GM12878 (cell line): Measurements from ENCODE around the gene CHST15. TPM values are rescaled to one million over a fixed set of nuclear protein-coding genes. Genes with fewer than 3 reads are reported as not detected.

Experiments used
- ATAC-seq: fragments of 200-7000 bp; cut with Tn5 transposase; 3 replicates; pipeline ENCODE4 v1.9.1; 2020; ENCODE audit warnings: mild to moderate bottlenecking, moderate library complexity
- BruUV-seq: library from RNA; stranded (reverse); fragments of 400-500 nt; replicated peaks from 2 replicates; lab custom pipeline; 2021; lab: Mats Ljungman, UMichigan
- CTCF ChIA-PET: fragments of 300-600 bp; sonication (Branson Sonifier 250); formaldehyde crosslinking; extraction: SDS; loops from one replicate; lab custom pipeline; 2021; ENCODE audit warnings: inconsistent platforms; lab: Yijun Ruan, JAX
- POLR2A ChIA-PET: fragments of 350-600 bp; formaldehyde crosslinking; extraction: SDS; loops from one replicate; lab custom pipeline; 2021; ENCODE audit warnings: inconsistent platforms; lab: Charles Lee
- RAD21 ChIA-PET: fragments of 300-600 bp; sonication (Branson Sonifier 250); formaldehyde crosslinking; loops from one replicate; lab custom pipeline; 2023; ENCODE audit warnings: antibody characterized with exemption; ENCODE audit not compliant: unreplicated experiment; lab: Charles Lee
- SMC1A ChIA-PET: fragments of 300-600 bp; sonication (Branson Sonifier 250); formaldehyde crosslinking; loops from one replicate; lab custom pipeline; 2023; ENCODE audit not compliant: unreplicated experiment, uncharacterized antibody; lab: Charles Lee
- DNase-seq: peaks from one replicate; pipeline ENCODE4 v3.0.0-alpha.2; 2011; ENCODE audit warnings: low read depth, low spot score
- FAIRE-seq: peaks from 3 replicates; lab custom pipeline; 2011; peaks lifted over from hg19 to GRCh38; lab: Jason Lieb, UNC
- H2AFZ ChIP-seq: 2 replicates; pipeline ENCODE4 v1.6.0; 2011; ENCODE audit warnings: low read depth, low read length, control low read depth; ENCODE audit not compliant: control insufficient read depth
- H3K27ac ChIP-seq: 2 replicates; pipeline ENCODE4 v1.5.1; 2011; ENCODE audit warnings: control low read depth; ENCODE audit not compliant: control insufficient read depth, insufficient read depth
- H3K27me3 ChIP-seq, 2 experiments: replicated peaks in 1 of 2; 2 replicates each; pipeline versions ENCODE4 v1.6.0 to v1.6.1; 2011; ENCODE audit warnings: low read length in 1 of 2; ENCODE audit not compliant: control insufficient read depth in 2 of 2, insufficient read depth in 2 of 2
- H3K36me3 ChIP-seq, 2 experiments: 2 replicates each; pipeline ENCODE4 v1.5.1; 2011; ENCODE audit warnings: low read length in 1 of 2; ENCODE audit not compliant: control insufficient read depth in 2 of 2, insufficient read depth in 2 of 2
- H3K4me1 ChIP-seq: 2 replicates; pipeline ENCODE4 v1.6.1; 2011; ENCODE audit warnings: mild to moderate bottlenecking, low read length, moderate library complexity, mixed read lengths; ENCODE audit not compliant: control insufficient read depth, insufficient read depth
- H3K4me2 ChIP-seq: 2 replicates; pipeline ENCODE4 v1.6.0; 2011; ENCODE audit warnings: control low read depth; ENCODE audit not compliant: control insufficient read depth, insufficient read depth
- H3K4me3 ChIP-seq: fragments of 200-600 bp; sonication (generic); 2 replicates; pipeline ENCODE4 v1.5.1; 2016
- H3K79me2 ChIP-seq: 2 replicates; pipeline ENCODE4 v1.6.0; 2011; ENCODE audit warnings: low read length; ENCODE audit not compliant: control insufficient read depth, insufficient read depth
- H3K9ac ChIP-seq: 2 replicates; pipeline ENCODE4 v1.8.0; 2011; ENCODE audit warnings: low read length, control low read depth, mixed read lengths; ENCODE audit not compliant: control insufficient read depth, insufficient read depth
- H3K9me3 ChIP-seq: replicated peaks from 3 replicates; pipeline ENCODE4 v1.5.1; 2011; ENCODE audit warnings: mild to moderate bottlenecking, low read length; ENCODE audit not compliant: control insufficient read depth, insufficient read depth
- H4K20me1 ChIP-seq: 2 replicates; pipeline ENCODE4 v1.6.0; 2011; ENCODE audit not compliant: control insufficient read depth, insufficient read depth
- ATF2 ChIP-seq: IDR thresholded peaks from 2 replicates; pipeline ENCODE4 v1.6.1; 2012; ENCODE audit warnings: low read length, inconsistent platforms
- CBX5 ChIP-seq: sonication (generic); IDR thresholded peaks from 2 replicates; pipeline ENCODE4 v1.6.1; 2016; ENCODE audit warnings: low read depth, moderate library complexity, mild to moderate bottlenecking, inconsistent platforms
- CREB1 ChIP-seq: IDR thresholded peaks from 2 replicates; pipeline ENCODE4 v1.6.1; 2012; ENCODE audit warnings: low read depth, mild to moderate bottlenecking, inconsistent platforms
- ESRRA ChIP-seq: IDR thresholded peaks from 2 replicates; pipeline ENCODE4 v1.6.1; 2012; ENCODE audit warnings: mild to moderate bottlenecking, low read length, improper control_type of control experiment
- FOXM1 ChIP-seq: IDR thresholded peaks from 2 replicates; pipeline ENCODE4 v1.6.1; 2012; ENCODE audit warnings: low read depth, mild to moderate bottlenecking, inconsistent platforms, low read length, moderate library complexity
- HDGF ChIP-seq: fragments of 450-650 bp; IDR thresholded peaks from 2 replicates; pipeline ENCODE4 v1.6.1; 2016; ENCODE audit warnings: antibody characterized with exemption
- MXI1 ChIP-seq: fragments of 150-350 bp; IDR thresholded peaks from 2 replicates; pipeline ENCODE4 v1.6.1; 2011; ENCODE audit warnings: low read depth, mild to moderate bottlenecking, inconsistent platforms, low read length, improper control_type of control experiment
- NFIC ChIP-seq: IDR thresholded peaks from 2 replicates; pipeline ENCODE4 v1.6.1; 2012; ENCODE audit warnings: low read depth, mild to moderate bottlenecking, inconsistent platforms, low read length, moderate library complexity
- NFYA ChIP-seq: IDR thresholded peaks from 2 replicates; pipeline ENCODE4 v1.6.1; 2011; ENCODE audit warnings: low read depth, mild to moderate bottlenecking, low read length, improper control_type of control experiment, borderline replicate concordance
- NFYB ChIP-seq: IDR thresholded peaks from 2 replicates; pipeline ENCODE4 v1.6.1; 2011; ENCODE audit warnings: low read depth, mild to moderate bottlenecking, low read length, improper control_type of control experiment, moderate library complexity; ENCODE audit not compliant: insufficient read depth
- POLR2A ChIP-seq: IDR thresholded peaks from 2 replicates; pipeline ENCODE4 v1.6.1; 2011; ENCODE audit warnings: low read depth, mild to moderate bottlenecking, low read length
- POLR2AphosphoS2 ChIP-seq: IDR thresholded peaks from 2 replicates; pipeline ENCODE4 v1.6.1; 2011; ENCODE audit warnings: low read depth, mild to moderate bottlenecking, low read length, improper control_type of control experiment, moderate library complexity
- RB1 ChIP-seq: fragments of 450-650 bp; formaldehyde crosslinking; IDR thresholded peaks from 2 replicates; pipeline ENCODE4 v1.6.1; 2017; ENCODE audit warnings: mild to moderate bottlenecking, borderline replicate concordance
- SMAD1 ChIP-seq: fragments of 450-650 bp; IDR thresholded peaks from 2 replicates; pipeline ENCODE4 v1.6.1; 2018; ENCODE audit warnings: mild to moderate bottlenecking, low read depth; ENCODE audit not compliant: partially characterized antibody
- SREBF1 ChIP-seq: IDR thresholded peaks from 2 replicates; pipeline ENCODE4 v1.6.1; 2012; ENCODE audit warnings: mild to moderate bottlenecking, low read length
- TCF12 ChIP-seq: IDR thresholded peaks from 2 replicates; pipeline ENCODE4 v1.6.1; 2011; ENCODE audit warnings: low read depth, mild to moderate bottlenecking, low read length
- TCF7 ChIP-seq: IDR thresholded peaks from 2 replicates; pipeline ENCODE4 v1.6.1; 2014; ENCODE audit warnings: antibody characterized with exemption, borderline replicate concordance
- ZBTB40 ChIP-seq: fragments of 450-650 bp; IDR thresholded peaks from 2 replicates; pipeline ENCODE4 v1.6.1; 2016; ENCODE audit warnings: mild to moderate bottlenecking, moderate library complexity, borderline replicate concordance
- WGBS: methylation state at CpG from one replicate; pipeline ENCODE4 v1.1.6; 2016; ENCODE audit warnings: low lambda C conversion rate; ENCODE audit not compliant: insufficient replicate concordance, insufficient coverage; ENCODE audit errors: missing lambda C conversion rate; 5-methylcytosine and 5-hydroxymethylcytosine counted together
- in situ Hi-C: fragments of 300-500 bp; cut with MboI; formaldehyde crosslinking; loops from 9 replicates; pipeline ENCODE4 v1.14.3; 2018; ENCODE audit warnings: mixed read lengths
- intact Hi-C: fragments of 100-400 bp; cut with micrococcal nuclease; formaldehyde crosslinking; loops from one replicate; pipeline ENCODE4 v1.14.2; 2022; ENCODE audit not compliant: unreplicated experiment
- polyA plus RNA-seq, 11 experiments: library from polyadenylated mRNA; depleted of rRNA in 4 of 11; unstranded in 6 of 11; stranded (reverse) in 5 of 11; fragments of >200 nt; fragmentation: Nextera tagmentation in 4 of 11; fragmentation: Illumina TruSeq in 1 of 11; extraction: Ambion mirVana in 4 of 11; extraction: Trizol in 1 of 11; gene quantifications; 1 replicate in 1 of 11; 2 replicates in 10 of 11; pipeline versions ENCODE4 v1.2.1 to v1.2.3, GENCODE V29; 2011 to 2016; ENCODE audit warnings: inconsistent platforms in 2 of 11, missing spikeins in 2 of 11, low read depth in 1 of 11
- total RNA-seq, 4 experiments: library from RNA; depleted of rRNA in 3 of 4; stranded (reverse); fragments of >200 nt in 3 of 4; fragmentation: Illumina TruSeq in 1 of 4; extraction: Trizol in 1 of 4; gene quantifications; 2 replicates each; pipeline versions ENCODE4 v1.2.1 to v1.2.3, GENCODE V29; 2013 to 2021

Gene CHST15
- total and polyA plus RNA-seq, 10 of the 15 experiments (the other 5 are each of a cell fraction or from before 2014, with no cell fraction given), result 0.02 to 0.53 (median 0.05) TPM; not detected in 1

GRCh38 chr10:123970927-123971286, 122.5 kb downstream of the CHST15 start:
- Histone ChIP-seq H2AFZ (no peak overlapping the region), H3K9me3 (no peaks in the 10 kb centered on the region; the same call in 2 of the 3 replicates), H3K27me3 (peaks cover 0 to 8% of the 10 kb centered on the region in 2 experiments), H3K9ac (no peak overlapping the region), H3K4me3 (no peak overlapping the region)
- WGBS, result 15% methylated on average over 4 of the region's 4 CpGs
- in situ Hi-C loops, result no loop called here
- no peak for ATAC-seq
- ChIA-PET POLR2A (no interaction called here), SMC1A (no interaction called here), CTCF (interaction anchor here (10.5 kb wide), 1 partner anchor 388 kb away, joined by 133 read pairs; no protein-coding TSS in a partner anchor)
- DNase-seq, result no peak
- no TSS peak for BruUV-seq
- no peak for TF ChIP-seq TCF12
- no peak for TF ChIP-seq ZBTB40
- no peak for TF ChIP-seq HDGF
- TF ChIP-seq CREB1, result no peak
- no peak for TF ChIP-seq ATF2
- TF ChIP-seq CBX5, result no peak
- no peak for TF ChIP-seq FOXM1
- TF ChIP-seq SREBF1, result no peak
- no peak for TF ChIP-seq MXI1
- TF ChIP-seq NFIC, result no peak
- TF ChIP-seq SMAD1, result no peak
- no peak for TF ChIP-seq NFYB
- no peak for TF ChIP-seq TCF7
- TF ChIP-seq NFYA, result no peak
- TF ChIP-seq ESRRA, result no peak
- TF ChIP-seq POLR2A, result no peak
- no peak for TF ChIP-seq RB1
- TF ChIP-seq POLR2AphosphoS2, result no peak
- TF ChIP-seq, all 136 proteins: peak for 0
- no peak for FAIRE-seq
- Histone ChIP-seq H4K20me1 (no peaks in the 10 kb centered on the region), H3K4me2 (no peak overlapping the region), H3K4me1 (no peaks in the 10 kb centered on the region), H3K27ac (no peak overlapping the region), H3K79me2 (no peaks in the 10 kb centered on the region), H3K36me3 (no peaks in the 10 kb centered on the region)
- RAD21 ChIA-PET, result interaction anchor here (1.0 kb wide), 1 partner anchor 229 kb away, joined by 3 read pairs; no protein-coding TSS in a partner anchor
- intact Hi-C loops, result no loop called here
